Activated B cell treated with CpG ODN at 0.5 μM for 24 hours (primary cell): ENCODE results near the gene METRNL. TPM values are rescaled to one million over a fixed set of nuclear protein-coding genes. Genes with fewer than 3 reads are reported as not detected.
A peak's percentile ranks its signal among the peaks of the same experiment; 100 is the strongest.

Source experiments
- ATAC-seq: fragments of 200-7000 bp; cut with Tn5 transposase; one replicate; pipeline ENCODE4 v1.10.0; 2021; ENCODE audit warnings: low read depth, mild to moderate bottlenecking, moderate library complexity
- CTCF ChIA-PET: fragments of 350-600 bp; sonication (Branson Sonifier 250); formaldehyde crosslinking; loops from one replicate; lab custom pipeline; 2021; ENCODE audit warnings: antibody characterized with exemption; lab: Charles Lee
- POLR2A ChIA-PET: fragments of 350-600 bp; sonication (Branson Sonifier 250); formaldehyde crosslinking; loops from one replicate; lab custom pipeline; 2021; ENCODE audit warnings: antibody characterized with exemption; lab: Charles Lee
- DNase-seq: peaks from one replicate; pipeline ENCODE4 v3.0.0; 2022
- H3K27ac Mint-ChIP-seq: one replicate; pipeline ENCODE4 v1.8.0; 2020; ENCODE audit warnings: mixed read lengths
- H3K27me3 Mint-ChIP-seq: one replicate; pipeline ENCODE4 v1.8.0; 2021; ENCODE audit warnings: mixed read lengths
- H3K36me3 Mint-ChIP-seq: one replicate; pipeline ENCODE4 v1.8.0; 2021; ENCODE audit warnings: low read depth, mixed read lengths
- H3K4me1 Mint-ChIP-seq: one replicate; pipeline ENCODE4 v1.8.0; 2021; ENCODE audit warnings: mixed read lengths
- H3K4me3 Mint-ChIP-seq: one replicate; pipeline ENCODE4 v1.8.0; 2020; ENCODE audit warnings: mild to moderate bottlenecking, mixed read lengths
- H3K9me3 Mint-ChIP-seq: one replicate; pipeline ENCODE4 v1.8.0; 2020; ENCODE audit warnings: mixed read lengths
- intact Hi-C: fragments of 100-400 bp; cut with micrococcal nuclease; formaldehyde crosslinking; loops from one replicate; pipeline ENCODE4 v1.15.1; 2024
- total RNA-seq: library from RNA; stranded (reverse); gene quantifications from 2 replicates; pipeline ENCODE4 v1.2.3, GENCODE V29; 2022
- TF ChIP-seq, protein P1 (sequence below): fragments of 200-600 bp; IDR thresholded peaks from one replicate; pipeline ENCODE4 v1.8.0; 2022; ENCODE audit warnings: antibody characterized with exemption, mild to moderate bottlenecking

The METRNL gene
- total RNA-seq, 1 donor from 2014 or later, result 10.7 TPM

DNA sequence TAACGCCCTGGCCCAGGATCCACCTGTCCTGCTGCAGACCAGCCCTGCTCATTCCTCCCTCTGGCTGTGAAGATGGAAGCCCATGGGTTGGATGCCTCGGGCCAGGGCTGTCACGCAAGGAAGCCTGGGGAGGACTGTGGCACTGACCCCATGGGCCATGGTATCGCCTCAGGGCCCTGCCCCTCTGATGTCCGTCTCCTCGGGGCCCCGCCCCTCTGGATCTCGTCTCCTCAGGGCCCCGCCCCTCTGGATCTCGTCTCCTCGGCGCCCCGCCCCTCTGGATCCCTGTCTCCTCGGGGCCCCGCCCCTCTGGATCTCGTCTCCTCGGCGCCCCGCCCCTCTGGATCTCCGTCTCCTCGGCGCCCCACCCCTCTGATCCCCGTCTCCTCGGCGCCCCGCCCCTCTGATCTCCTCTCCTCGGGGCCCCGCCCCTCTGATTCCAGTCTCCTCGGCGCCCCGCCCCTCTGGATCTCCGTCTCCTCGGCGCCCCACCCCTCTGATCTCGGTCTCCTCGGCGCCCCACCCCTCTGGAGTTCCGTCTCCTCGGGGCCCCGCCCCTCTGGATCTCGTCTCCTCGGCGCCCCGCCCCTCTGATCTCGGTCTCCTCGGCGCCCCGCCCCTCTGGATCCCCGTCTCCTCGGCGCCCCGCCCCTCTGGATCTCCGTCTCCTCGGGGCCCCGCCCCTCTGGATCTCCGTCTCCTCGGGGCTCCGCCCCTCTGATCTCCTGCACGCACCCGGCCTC is 24.0 kb downstream of the METRNL start:
- POLR2A ChIA-PET, result no interaction called here
- no peak for DNase-seq
- intact Hi-C loops, result no loop called here
- no peak overlapping the region for H3K27ac Mint-ChIP-seq
- peaks cover 28% of the 10 kb centered on the region for H3K4me1 Mint-ChIP-seq
- H3K9me3 Mint-ChIP-seq, result no peaks in the 10 kb centered on the region
- CTCF ChIA-PET, result no interaction called here
- H3K36me3 Mint-ChIP-seq, result no peaks in the 10 kb centered on the region
- ATAC-seq, result no peak
- TF ChIP-seq, protein P1, sequence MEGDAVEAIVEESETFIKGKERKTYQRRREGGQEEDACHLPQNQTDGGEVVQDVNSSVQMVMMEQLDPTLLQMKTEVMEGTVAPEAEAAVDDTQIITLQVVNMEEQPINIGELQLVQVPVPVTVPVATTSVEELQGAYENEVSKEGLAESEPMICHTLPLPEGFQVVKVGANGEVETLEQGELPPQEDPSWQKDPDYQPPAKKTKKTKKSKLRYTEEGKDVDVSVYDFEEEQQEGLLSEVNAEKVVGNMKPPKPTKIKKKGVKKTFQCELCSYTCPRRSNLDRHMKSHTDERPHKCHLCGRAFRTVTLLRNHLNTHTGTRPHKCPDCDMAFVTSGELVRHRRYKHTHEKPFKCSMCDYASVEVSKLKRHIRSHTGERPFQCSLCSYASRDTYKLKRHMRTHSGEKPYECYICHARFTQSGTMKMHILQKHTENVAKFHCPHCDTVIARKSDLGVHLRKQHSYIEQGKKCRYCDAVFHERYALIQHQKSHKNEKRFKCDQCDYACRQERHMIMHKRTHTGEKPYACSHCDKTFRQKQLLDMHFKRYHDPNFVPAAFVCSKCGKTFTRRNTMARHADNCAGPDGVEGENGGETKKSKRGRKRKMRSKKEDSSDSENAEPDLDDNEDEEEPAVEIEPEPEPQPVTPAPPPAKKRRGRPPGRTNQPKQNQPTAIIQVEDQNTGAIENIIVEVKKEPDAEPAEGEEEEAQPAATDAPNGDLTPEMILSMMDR, result no peak
- H3K4me3 Mint-ChIP-seq, result no peak overlapping the region
- H3K27me3 Mint-ChIP-seq, result peaks cover 14% of the 10 kb centered on the region

DNA sequence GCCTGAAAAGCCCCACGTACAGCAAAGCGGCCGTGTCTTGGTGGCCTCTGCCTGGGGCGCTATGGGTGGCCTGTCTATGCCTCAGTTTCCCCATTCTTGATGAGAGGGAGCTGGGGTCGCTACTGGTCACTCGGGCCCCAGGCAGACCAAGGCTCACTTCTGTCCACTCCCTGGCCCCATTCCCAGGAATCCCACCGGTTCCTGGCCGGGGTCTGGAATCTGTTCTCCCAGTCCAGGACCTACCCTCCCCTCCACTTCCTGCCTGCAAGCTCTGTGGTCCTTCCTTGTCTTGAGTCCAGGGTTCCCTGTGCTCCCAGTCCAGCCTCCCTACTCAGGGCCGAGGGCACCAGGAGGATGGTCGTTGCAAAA is 24.5 kb downstream of the METRNL start:
- H3K4me3 Mint-ChIP-seq, result no peak overlapping the region
- no peak for ATAC-seq

DNA sequence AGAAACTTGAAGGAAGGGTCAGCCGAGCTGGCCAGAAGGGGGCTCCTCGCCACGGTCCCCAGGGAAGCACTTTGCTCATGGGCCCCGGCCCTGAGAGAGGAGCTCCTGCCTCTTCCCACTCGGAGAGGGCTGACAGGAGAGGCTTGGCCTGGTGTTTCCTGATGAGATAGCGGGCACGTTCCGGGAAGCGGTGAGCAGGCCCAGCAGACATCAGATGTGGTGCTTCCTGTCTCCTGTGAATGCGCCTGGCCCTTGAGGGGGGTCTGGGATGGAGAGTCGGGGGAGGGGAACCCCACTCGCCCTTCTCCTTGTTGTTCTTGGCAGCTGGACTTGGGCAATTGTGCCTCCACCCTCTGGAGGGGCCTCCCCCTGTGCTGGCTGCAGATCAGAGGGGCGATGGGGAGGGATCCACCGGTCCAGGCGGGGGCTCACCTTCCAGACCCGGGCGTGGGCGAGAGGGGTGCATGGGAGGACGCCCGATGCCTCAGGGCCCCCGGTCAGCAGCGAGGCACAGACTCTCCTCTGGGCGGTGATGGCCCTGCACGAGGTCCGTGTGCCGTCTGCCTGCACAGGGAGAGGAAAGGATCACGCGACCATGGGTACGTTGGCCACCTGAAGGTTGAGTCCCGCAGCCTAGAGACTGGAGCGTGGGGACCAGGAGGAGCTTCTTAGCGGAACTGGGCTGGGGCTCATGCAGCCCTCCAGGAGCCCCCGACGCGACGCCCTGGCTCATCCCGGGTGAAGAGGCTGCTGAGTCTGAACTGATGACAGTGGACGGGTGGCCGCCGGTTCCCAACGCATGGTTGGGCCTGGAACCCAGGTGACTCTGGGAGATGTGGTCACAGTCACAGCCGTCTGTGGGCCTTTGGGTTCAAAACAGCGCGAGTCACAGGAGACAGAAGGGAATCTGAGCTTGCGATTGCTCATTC is 25.4 kb downstream of the METRNL start:
- ATAC-seq, result no peak
- no peak for DNase-seq
- Mint-ChIP-seq H3K27ac (no peak overlapping the region), H3K36me3 (no peaks in the 10 kb centered on the region), H3K4me3 (no peak overlapping the region), H3K9me3 (no peaks in the 10 kb centered on the region), H3K27me3 (peaks cover 24% of the 10 kb centered on the region), H3K4me1 (peaks cover 19% of the 10 kb centered on the region)
- TF ChIP-seq, protein P1, result no peak
- ChIA-PET CTCF (no interaction called here), POLR2A (no interaction called here)
- intact Hi-C loops, result no loop called here

More for the DNA sequence above, 24.5 kb downstream of the METRNL start:
- TF ChIP-seq, protein P1, result no peak
- peak overlapping the region; percentile 35 for H3K27ac Mint-ChIP-seq
- POLR2A ChIA-PET, result no interaction called here
- no peak for DNase-seq
- intact Hi-C loops, result no loop called here
- H3K9me3 Mint-ChIP-seq, result no peaks in the 10 kb centered on the region
- H3K4me1 Mint-ChIP-seq, result peaks cover 28% of the 10 kb centered on the region
- CTCF ChIA-PET, result no interaction called here
- H3K36me3 Mint-ChIP-seq, result no peaks in the 10 kb centered on the region
- H3K27me3 Mint-ChIP-seq, result peaks cover 18% of the 10 kb centered on the region

DNA sequence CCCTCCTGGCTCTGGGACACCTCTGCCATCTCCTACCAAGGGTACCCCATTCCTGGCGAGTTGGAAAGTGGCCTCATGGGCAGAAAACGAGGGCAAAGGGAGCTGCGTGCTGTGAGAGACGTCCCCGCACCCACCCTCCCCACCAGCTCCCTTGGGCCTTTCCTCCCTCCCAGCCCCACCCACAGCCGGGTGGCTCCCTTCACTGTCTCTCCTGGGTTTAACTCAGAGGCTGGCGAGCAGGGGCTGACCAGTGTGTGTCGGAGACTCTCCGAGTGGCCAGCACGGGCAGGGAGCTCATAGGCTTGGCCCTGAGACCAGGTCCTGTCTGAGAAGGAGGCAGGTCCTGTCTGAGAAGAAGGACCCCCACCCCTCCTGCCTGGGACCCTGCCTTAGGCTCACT is 26.1 kb downstream of the METRNL start:
- TF ChIP-seq, protein P1, result no peak
- CTCF ChIA-PET, result no interaction called here
- DNase-seq, result no peak
- Mint-ChIP-seq H3K27me3 (peaks cover 27% of the 10 kb centered on the region), H3K4me1 (peaks cover 13% of the 10 kb centered on the region), H3K9me3 (no peaks in the 10 kb centered on the region), H3K27ac (no peak overlapping the region), H3K4me3 (no peak overlapping the region), H3K36me3 (no peaks in the 10 kb centered on the region)
- POLR2A ChIA-PET, result no interaction called here
- ATAC-seq, result no peak
- intact Hi-C loops, result no loop called here

DNA sequence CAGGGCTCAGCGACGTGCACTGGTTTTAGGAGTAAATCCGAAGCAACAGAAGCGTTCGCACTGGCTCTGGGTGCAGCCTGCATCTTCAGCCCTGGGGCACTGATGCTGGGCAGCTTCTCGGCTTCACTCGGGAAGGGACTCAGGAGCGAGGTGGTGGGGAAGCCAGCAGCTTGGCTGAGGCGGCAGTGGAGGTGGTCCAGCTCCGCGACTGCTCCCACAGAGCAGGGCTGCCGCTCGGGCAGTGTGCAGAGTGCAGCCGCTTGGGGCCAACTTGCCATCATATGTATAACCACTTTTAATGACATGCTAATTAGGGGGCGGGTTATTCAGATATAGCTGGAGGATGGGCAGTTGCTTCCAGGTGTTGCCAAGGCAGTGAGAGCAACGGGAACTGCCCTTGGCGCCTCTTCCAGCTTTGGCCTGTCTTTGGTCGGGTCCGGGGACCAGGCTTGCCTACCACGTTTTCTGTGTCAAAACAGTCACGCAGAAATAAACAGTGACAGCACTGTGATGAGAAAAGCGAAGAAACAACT is 26.7 kb downstream of the METRNL start:
- DNase-seq, result no peak
- intact Hi-C loops, result no loop called here
- H3K27ac Mint-ChIP-seq, result no peak overlapping the region
- H3K4me1 Mint-ChIP-seq, result peaks cover 8% of the 10 kb centered on the region
- TF ChIP-seq, protein P1, result no peak
- no peak for ATAC-seq
- no peak overlapping the region for H3K4me3 Mint-ChIP-seq
- H3K36me3 Mint-ChIP-seq, result no peaks in the 10 kb centered on the region
- CTCF ChIA-PET, result no interaction called here
- POLR2A ChIA-PET, result no interaction called here
- H3K9me3 Mint-ChIP-seq, result no peaks in the 10 kb centered on the region
- H3K27me3 Mint-ChIP-seq, result peaks cover 30% of the 10 kb centered on the region
